NCI-H2196 treated with DMSO at 0.1 percent for 48 hours (cell line): ENCODE measurements around the gene ABCA5.
"Not testable (repeated sequence)": the region's sequence is repeated elsewhere in the genome, so short reads cannot be mapped to it uniquely, and the experiment has no call there.

ENCODE experiments used
- DNase-seq: peaks from one replicate; lab custom pipeline; 2025; ENCODE audit not compliant: unreplicated experiment; lab: John Stamatoyannopoulos, UW

ABCA5 gene

DNA sequence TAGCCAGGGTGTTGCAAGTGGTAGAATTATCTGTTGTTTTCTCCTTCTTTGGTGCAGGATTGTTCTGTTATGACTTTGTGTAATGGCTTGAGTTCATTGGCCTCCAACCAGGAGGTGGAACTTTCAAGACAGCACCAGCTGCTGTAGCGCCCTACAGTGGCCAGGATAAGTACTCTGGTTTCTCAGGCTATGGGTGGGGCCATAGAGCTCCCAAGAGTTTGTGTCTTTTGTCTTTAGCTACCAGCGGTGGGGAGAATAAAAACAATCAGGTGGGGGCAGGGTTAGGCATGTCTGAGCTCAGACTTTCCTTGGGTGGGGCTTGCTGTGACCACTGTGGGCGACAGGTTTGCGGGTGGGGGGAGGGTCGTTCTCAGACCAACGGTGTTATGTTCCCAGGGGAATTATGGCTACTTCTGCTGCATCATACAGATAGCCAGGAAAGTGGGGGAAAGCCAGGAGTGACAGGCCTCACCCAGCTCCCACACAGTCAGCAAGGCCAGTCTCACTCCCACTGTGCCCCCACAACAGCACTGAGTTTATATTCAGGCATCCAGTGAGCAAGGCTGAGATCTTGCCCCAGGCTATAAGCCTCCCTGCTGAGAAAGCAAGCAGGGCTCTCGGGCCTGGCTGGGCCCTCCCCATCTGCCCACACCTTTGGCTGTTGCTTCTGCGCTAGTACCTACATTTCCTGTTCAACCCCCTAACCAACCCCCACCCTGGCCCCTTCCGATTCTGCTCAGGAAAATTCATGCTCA is 113.7 kb downstream of the ABCA5 start:
- no peak for DNase-seq

DNA sequence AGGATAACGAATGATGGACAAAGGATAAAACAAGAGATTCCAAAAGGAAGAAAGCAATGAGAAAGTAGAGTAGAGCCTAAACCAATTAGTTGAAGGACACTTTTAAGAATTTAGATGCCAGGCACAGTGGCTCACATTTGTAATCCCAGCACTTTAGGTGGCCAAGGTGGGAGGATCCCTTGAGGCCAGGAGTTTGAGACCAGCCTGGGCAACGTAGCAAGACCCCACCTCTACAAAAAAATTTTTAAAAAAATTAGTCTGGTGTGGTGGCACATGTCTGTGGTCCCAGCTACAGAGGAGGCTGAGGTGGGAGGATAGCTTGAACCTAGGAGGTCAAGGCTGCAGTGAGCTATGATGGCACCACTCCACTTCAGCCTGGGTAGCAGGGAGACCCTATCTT is 118.3 kb downstream of the ABCA5 start:
- no peak for DNase-seq

DNA sequence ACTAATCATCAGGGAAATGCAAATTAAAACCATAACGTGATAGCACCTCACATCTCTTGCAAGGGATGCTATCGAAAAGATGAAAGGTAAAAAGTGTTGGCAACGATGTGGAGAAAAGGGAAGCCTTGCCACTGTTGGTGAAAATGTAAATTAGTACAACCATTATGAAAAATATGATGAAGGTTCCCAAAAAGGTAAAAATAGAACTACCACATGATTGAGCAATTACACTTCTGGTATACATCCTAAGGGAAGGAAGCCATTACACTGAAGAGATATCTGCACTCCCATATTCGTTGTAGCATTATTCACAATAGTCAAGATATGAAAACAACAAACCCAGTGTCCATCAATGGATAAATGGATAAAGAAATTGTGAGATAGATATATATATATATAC is 119.8 kb downstream of the ABCA5 start:
- DNase-seq: no peak

DNA sequence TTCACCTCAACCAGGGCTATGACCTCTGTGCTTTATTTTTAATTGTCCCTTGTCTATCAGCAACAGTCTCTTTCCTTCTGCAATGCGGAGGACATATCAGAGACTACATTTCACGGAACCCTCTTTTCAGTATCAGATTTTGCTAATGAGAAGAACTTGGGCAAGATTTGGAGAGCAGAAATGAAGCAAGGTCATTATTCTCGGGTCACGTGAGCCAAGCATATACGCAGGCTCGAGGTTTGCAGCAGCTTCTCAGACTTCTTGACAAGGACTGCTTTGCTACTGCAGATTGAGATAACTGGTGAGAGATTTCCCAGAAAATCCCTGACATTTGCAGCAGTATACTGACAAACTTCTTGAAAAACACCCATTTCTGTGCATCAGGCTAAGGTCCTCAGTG is 128.7 kb downstream of the ABCA5 start:
- no peak for DNase-seq

DNA sequence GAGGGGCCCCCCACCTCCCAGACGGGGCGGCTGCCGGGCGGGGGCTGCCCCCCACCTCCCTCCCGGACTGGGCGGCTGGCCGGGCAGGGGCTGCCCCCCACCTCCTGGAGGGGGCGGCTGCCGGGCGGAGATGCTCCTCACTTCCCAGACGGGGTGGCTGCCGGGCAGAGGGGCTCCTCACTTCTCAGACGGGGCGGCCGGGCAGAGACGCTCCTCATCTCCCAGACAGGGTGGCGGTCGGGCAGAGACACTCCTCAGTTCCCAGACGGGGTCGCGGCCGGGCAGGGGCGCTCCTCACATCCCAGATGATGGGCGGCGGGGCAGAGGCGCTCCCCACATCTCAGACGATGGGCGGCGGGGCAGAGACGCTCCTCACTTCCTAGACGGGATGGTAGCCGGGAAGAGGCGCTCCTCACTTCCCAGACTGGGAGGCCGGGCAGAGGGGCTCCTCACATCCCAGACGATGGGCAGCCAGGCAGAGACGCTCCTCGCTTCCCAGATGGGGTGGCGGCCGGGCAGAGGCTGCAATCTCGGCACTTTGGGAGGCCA is 130.8 kb downstream of the ABCA5 start:
- not testable (repeated sequence) for DNase-seq
